Measurements from ENCODE around the gene ACAA1. TPM values are rescaled to one million over a fixed set of nuclear protein-coding genes. Genes with fewer than 3 reads are reported as not detected.

Gene ACAA1
- polyA plus RNA-seq, 3 donors from 2014 or later, result 74.8 to 113 (median 82.8) TPM

GRCh38 chr3:38127611-38128302 is 9.2 kb downstream of the ACAA1 start:
- peaks cover 0 to 2% (median 0%) of the 10 kb centered on the region in 3 donors for H3K27me3 Mint-ChIP-seq (ENCODE audit: low read depth in 3 of 3)
- H3K27ac Mint-ChIP-seq, result peak overlapping the region in 4 of 6 donors; percentile 17 to 49 (median 22)
- H3K4me3 Mint-ChIP-seq, result no peak overlapping the region
- DNase-seq, result no peak
- H3K9me3 Mint-ChIP-seq, result no peaks in the 10 kb centered on the region
- H3K4me1 Mint-ChIP-seq, result peaks cover 17 to 27% of the 10 kb centered on the region in 2 donors
- H3K36me3 Mint-ChIP-seq, result peaks cover 7 to 37% (median 17%) of the 10 kb centered on the region in 3 donors

GRCh38 chr3:38126121-38126892 is 10.6 kb downstream of the ACAA1 start:
- H3K36me3 Mint-ChIP-seq, result peaks cover 11 to 45% (median 17%) of the 10 kb centered on the region in 3 donors
- no peak for DNase-seq
- peak overlapping the region in 1 of 6 donors; percentile 41 for H3K27ac Mint-ChIP-seq
- no peak overlapping the region for H3K4me3 Mint-ChIP-seq
- H3K27me3 Mint-ChIP-seq (ENCODE audit: low read depth in 3 of 3), result peaks cover 0 to 2% (median 0%) of the 10 kb centered on the region in 3 donors
- H3K9me3 Mint-ChIP-seq, result no peaks in the 10 kb centered on the region
- peaks cover 13% of the 10 kb centered on the region in 2 donors for H3K4me1 Mint-ChIP-seq

- DNase-seq, result no peak
Observed at GRCh38 chr3:38125305-38126120, 11.4 kb downstream of the ACAA1 start.

GRCh38 chr3:38124324-38125122 is 12.4 kb downstream of the ACAA1 start:
- peaks cover 6 to 35% (median 10%) of the 10 kb centered on the region in 3 donors for H3K36me3 Mint-ChIP-seq
- no peak for DNase-seq
- H3K27ac Mint-ChIP-seq, result peak overlapping the region in 5 of 6 donors; percentile 17 to 67 (median 35)
- peaks cover 0 to 4% of the 10 kb centered on the region in 2 donors for H3K4me1 Mint-ChIP-seq
- H3K27me3 Mint-ChIP-seq (ENCODE audit: low read depth in 3 of 3), result peaks cover 0 to 2% (median under 1%) of the 10 kb centered on the region in 3 donors
- H3K4me3 Mint-ChIP-seq, result no peak overlapping the region
- H3K9me3 Mint-ChIP-seq, result no peaks in the 10 kb centered on the region

More at GRCh38 chr3:38125305-38126120, 11.4 kb downstream of the ACAA1 start:
- Mint-ChIP-seq H3K27me3 (ENCODE audit: low read depth in 3 of 3) (peaks cover 0 to 2% (median 0%) of the 10 kb centered on the region in 3 donors), H3K4me3 (no peak overlapping the region), H3K36me3 (peaks cover 10 to 42% (median 16%) of the 10 kb centered on the region in 3 donors), H3K27ac (peak overlapping the region in 3 of 6 donors; percentile 34 to 46 (median 41)), H3K9me3 (no peaks in the 10 kb centered on the region), H3K4me1 (peaks cover 5 to 11% of the 10 kb centered on the region in 2 donors)

- DNase-seq, result no peak
- Mint-ChIP-seq H3K27me3 (ENCODE audit: low read depth in 3 of 3) (peaks cover 0 to 9% (median 2%) of the 10 kb centered on the region in 3 donors), H3K36me3 (peaks cover 6 to 31% (median 10%) of the 10 kb centered on the region in 3 donors), H3K9me3 (no peaks in the 10 kb centered on the region), H3K27ac (peak overlapping the region in 1 of 6 donors; percentile 28), H3K4me3 (no peak overlapping the region), H3K4me1 (peaks cover 0 to 5% of the 10 kb centered on the region in 2 donors)
Observed at GRCh38 chr3:38122712-38123290, 14.1 kb downstream of the ACAA1 start.

GRCh38 chr3:38121832-38122461 is 15.0 kb downstream of the ACAA1 start:
- Mint-ChIP-seq H3K4me1 (peaks cover 0 to 4% of the 10 kb centered on the region in 2 donors), H3K27me3 (ENCODE audit: low read depth in 3 of 3) (peaks cover 0 to 9% (median 3%) of the 10 kb centered on the region in 3 donors), H3K27ac (peak overlapping the region in 1 of 6 donors; percentile 14), H3K9me3 (no peaks in the 10 kb centered on the region), H3K36me3 (peaks cover 6 to 25% (median 10%) of the 10 kb centered on the region in 3 donors), H3K4me3 (no peak overlapping the region)
- DNase-seq, result no peak

- H3K4me1 Mint-ChIP-seq, result peaks cover 0 to 4% of the 10 kb centered on the region in 2 donors
- H3K4me3 Mint-ChIP-seq, result no peak overlapping the region
- H3K36me3 Mint-ChIP-seq, result peaks cover 6 to 25% (median 10%) of the 10 kb centered on the region in 3 donors
- no peak for DNase-seq
- peaks cover 0 to 9% (median 3%) of the 10 kb centered on the region in 3 donors for H3K27me3 Mint-ChIP-seq (ENCODE audit: low read depth in 3 of 3)
- H3K27ac Mint-ChIP-seq, result no peak overlapping the region
- H3K9me3 Mint-ChIP-seq, result no peaks in the 10 kb centered on the region
Observed at GRCh38 chr3:38121451-38121831, 15.5 kb downstream of the ACAA1 start.

- Mint-ChIP-seq H3K4me3 (no peak overlapping the region), H3K27me3 (ENCODE audit: low read depth in 3 of 3) (peaks cover 0 to 9% (median 3%) of the 10 kb centered on the region in 3 donors), H3K36me3 (peaks cover 6 to 25% (median 10%) of the 10 kb centered on the region in 3 donors), H3K4me1 (peaks cover 0 to 4% of the 10 kb centered on the region in 2 donors), H3K27ac (peak overlapping the region in 1 of 6 donors; percentile 59), H3K9me3 (no peaks in the 10 kb centered on the region)
- no peak for DNase-seq
Observed at GRCh38 chr3:38120693-38121450, 16.1 kb downstream of the ACAA1 start.

- Mint-ChIP-seq H3K4me3 (no peak overlapping the region), H3K4me1 (peaks cover 0 to 2% of the 10 kb centered on the region in 2 donors), H3K27me3 (ENCODE audit: low read depth in 3 of 3) (peaks cover 0 to 9% (median 5%) of the 10 kb centered on the region in 3 donors), H3K36me3 (peaks cover 6 to 24% (median 7%) of the 10 kb centered on the region in 3 donors), H3K27ac (peak overlapping the region in 5 of 6 donors; percentile 39 to 66 (median 53)), H3K9me3 (no peaks in the 10 kb centered on the region)
- DNase-seq, result no peak
Observed at GRCh38 chr3:38119821-38120692, 16.9 kb downstream of the ACAA1 start.

GRCh38 chr3:38119248-38119544 is 17.7 kb downstream of the ACAA1 start:
- DNase-seq, result no peak
- Mint-ChIP-seq H3K4me1 (peaks cover 0 to 2% of the 10 kb centered on the region in 2 donors), H3K9me3 (no peaks in the 10 kb centered on the region), H3K36me3 (peaks cover 0 to 16% (median 6%) of the 10 kb centered on the region in 3 donors), H3K27ac (peak overlapping the region in 4 of 6 donors; percentile 20 to 69 (median 52)), H3K4me3 (no peak overlapping the region), H3K27me3 (ENCODE audit: low read depth in 3 of 3) (peaks cover 0 to 11% (median 3%) of the 10 kb centered on the region in 3 donors)
